Lung microvascular endothelial cell (primary cell): ENCODE measurements around the gene ATP8B1. TPM values are rescaled to one million over a fixed set of nuclear protein-coding genes. Genes with fewer than 3 reads are reported as not detected.
"Not testable (repeated sequence)": the region's sequence is repeated elsewhere in the genome, so short reads cannot be mapped to it uniquely, and the experiment has no call there.

ENCODE experiments used
- DNase-seq, 2 donors: peaks; one replicate each; pipeline versions ENCODE4 v3.0.0 to v3.0.0-alpha.2; 2010; ENCODE audit warnings: low read depth in 2 of 2
- total RNA-seq: library from RNA; depleted of rRNA; stranded (reverse); fragments of >200 nt; gene quantifications from 2 replicates; pipeline ENCODE4 v1.2.1, GENCODE V29; 2014

The ATP8B1 gene
- total RNA-seq, 1 donor from 2014 or later, result 10.5 TPM

- no peak for DNase-seq
Observed at GRCh38 chr18:57730146-57730545, 73.0 kb downstream of the ATP8B1 start.

- peak in 1 of 2 donors; percentile 47 for DNase-seq
Observed at GRCh38 chr18:57728941-57729511, 74.1 kb downstream of the ATP8B1 start.

- DNase-seq, result peak; percentile 14 to 96
Observed at GRCh38 chr18:57727952-57728807, 74.9 kb downstream of the ATP8B1 start.

- DNase-seq, result not testable (repeated sequence)
Observed at GRCh38 chr18:57719211-57719935, 83.7 kb downstream of the ATP8B1 start.

DNA sequence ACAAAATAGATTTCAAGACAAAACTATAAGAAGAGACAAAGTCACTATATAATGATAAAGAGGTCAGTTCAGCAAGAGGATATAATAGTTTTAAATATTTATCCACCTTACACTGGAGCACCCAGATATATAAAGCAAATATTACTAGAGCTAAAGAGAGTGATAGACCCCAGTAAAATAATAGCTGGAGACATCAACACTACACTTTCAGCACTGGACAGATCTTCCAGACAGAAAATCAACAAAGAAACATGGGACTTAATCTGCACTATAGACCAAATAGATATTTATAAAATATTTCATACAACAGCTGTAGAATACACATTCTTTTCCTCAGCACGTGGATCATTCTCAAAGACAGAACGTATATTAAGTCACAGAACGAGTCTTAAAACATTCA, 86.6 kb downstream of the ATP8B1 start:
- no peak for DNase-seq

GRCh38 chr18:57715671-57716070, 87.4 kb downstream of the ATP8B1 start:
- no peak for DNase-seq

DNA sequence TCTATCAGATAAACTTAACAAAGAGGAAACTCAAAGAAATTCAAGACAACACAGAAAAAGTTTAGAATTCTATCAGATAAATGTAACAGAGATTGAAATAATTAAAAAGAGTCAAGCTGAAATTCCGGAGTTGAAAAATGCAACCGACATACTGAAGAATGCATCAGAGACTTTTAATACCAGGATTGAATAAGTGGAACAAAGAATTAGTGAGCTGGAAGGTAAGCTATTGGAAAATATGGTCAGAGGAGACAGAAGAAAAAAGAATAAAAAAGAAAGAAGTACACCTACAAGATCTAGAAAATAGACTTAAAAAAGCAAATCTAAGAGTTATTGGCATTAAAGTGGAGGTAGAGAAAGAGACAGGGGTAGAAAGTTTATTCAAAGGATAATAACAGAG, 88.0 kb downstream of the ATP8B1 start:
- no peak for DNase-seq

DNA sequence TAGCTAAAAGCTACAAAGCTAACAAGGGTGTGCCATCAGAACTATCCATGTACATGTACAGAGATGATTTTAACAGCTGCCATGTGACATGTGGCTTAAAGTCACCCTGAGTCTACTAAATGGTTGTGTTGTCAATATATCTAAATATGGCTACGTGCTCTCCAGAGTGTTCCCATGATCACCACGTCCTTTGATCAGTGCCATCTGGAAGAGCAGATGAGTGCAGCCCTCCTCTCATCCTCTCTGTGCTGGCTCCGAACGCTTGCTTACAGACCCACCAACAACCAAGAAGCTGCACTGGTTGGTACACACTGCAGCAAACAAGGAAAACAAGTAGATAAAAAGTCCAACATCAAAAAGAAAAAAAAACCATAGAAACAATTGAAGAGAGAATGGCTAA, 92.9 kb downstream of the ATP8B1 start:
- no peak for DNase-seq

DNA sequence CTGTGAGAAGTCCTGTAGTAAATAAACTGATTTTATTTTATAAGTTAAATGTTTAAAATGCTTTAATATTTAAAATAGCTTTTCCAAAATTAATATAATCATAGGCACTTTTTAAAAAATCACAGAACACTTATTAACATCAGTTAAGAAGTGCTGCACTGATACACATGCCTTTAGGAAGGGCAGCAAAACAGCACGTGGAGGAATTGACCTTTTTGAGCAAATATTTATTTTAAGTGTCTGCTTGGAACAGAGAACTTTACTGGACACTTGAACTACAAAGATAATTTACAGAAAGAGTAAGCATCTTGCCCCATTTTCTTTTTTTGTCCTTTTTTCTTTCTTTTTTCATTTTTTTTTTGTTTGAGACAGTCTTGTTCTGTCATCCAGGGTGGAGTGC, 93.8 kb downstream of the ATP8B1 start:
- DNase-seq, result no peak

GRCh38 chr18:57708288-57708687, 94.8 kb downstream of the ATP8B1 start:
- DNase-seq, result no peak

- DNase-seq, result no peak
Observed at GRCh38 chr18:57705832-57706595, 97.1 kb downstream of the ATP8B1 start.

DNA sequence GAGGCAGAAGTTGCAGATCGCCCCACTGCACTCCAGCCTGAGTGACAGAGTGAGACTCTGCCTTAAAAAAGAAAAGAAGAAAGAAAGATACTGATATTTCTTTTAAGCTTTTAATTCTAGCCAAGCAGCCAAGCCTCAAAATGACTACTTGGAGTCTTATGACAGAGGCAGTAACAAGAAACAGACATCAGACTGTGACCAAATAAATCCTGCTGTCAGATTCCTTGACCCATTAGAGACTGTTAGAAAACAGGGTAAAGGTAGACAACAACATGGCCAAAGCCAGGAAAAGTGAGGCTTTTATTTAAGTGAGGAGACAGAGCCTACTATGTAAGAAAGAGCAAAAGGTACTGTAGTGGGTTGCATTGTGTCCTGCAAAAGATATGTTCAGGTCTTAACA, 98.1 kb downstream of the ATP8B1 start:
- no peak for DNase-seq

DNA sequence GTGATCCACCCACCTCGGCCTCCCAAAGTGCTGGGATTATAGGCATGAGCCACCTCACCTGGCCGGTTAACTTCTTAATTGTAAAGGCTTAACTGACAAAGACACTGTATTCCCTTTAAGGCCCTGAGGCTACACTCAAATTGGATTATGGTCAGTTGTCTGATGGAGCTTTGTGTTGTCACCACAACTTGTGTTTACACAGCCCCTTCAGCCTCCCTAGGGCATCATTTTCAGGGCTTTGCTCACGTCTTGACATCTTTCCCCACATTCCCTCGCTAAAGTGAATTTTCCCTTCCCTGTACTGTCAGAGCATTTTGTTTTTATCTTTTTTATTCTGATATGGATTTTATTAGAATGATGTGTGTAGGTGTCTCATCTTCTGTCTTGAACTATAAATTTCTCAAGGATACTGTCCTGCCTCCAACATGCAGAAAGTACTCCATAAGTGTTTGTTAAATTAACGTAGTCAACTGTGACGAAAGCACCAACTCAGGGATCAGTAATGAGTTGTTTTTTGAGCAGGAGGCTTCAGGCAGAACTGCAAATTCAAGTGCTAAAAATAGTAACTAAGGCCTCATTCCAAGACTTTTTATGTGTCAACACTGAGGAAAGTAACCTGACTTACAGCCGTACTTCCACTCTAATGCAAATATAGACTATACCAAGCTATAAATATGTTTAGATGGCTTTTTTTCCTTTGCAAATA, 104.4 kb downstream of the ATP8B1 start:
- no peak for DNase-seq

DNA sequence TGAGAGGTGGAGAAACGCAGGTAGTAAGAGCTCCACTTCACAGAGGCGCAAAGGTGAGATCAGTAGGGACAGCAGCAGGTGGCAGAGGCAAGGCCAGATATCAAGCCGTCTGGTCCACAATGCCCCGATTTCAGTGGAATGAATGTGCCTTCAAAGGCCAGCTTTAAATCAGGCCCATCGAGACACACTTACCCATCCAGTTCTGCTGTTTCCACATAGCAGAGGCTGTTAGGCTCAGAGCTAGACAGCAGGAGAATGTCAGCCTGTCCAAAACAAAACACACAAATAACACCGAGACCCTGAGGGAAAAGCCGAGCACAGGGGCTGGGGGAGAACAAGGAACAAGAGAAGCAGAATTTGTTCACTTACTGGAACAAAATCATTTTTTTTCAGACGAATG, 105.7 kb downstream of the ATP8B1 start:
- DNase-seq, result no peak

DNA sequence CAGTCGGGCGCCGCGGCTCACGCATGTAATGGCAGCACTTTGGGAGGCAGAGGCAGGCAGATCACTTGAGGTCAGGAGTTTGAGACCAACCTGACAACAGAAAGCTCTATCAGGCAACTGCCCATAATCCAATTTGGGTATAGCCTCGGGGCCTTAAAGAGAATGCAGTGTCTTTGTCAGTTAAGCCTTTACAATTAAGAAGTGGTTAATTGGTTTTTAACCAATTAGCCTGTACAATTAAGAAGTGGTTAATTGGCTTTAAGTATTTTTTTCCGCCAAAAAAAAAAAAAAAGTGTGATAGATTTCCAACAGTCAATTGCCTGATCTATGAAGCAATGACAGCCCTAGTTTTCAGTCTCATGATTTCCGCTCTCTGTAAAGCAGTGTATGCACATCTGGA, 106.8 kb downstream of the ATP8B1 start:
- DNase-seq, result no peak

GRCh38 chr18:57691363-57691762, 111.8 kb downstream of the ATP8B1 start:
- no peak for DNase-seq

- no peak for DNase-seq
Observed at GRCh38 chr18:57687970-57688369, 115.1 kb downstream of the ATP8B1 start.

- no peak for DNase-seq
Observed at GRCh38 chr18:57683470-57683869, 119.6 kb downstream of the ATP8B1 start.

GRCh38 chr18:57677262-57678211, 125.6 kb downstream of the ATP8B1 start:
- peak; percentile 19 to 55 for DNase-seq

DNA sequence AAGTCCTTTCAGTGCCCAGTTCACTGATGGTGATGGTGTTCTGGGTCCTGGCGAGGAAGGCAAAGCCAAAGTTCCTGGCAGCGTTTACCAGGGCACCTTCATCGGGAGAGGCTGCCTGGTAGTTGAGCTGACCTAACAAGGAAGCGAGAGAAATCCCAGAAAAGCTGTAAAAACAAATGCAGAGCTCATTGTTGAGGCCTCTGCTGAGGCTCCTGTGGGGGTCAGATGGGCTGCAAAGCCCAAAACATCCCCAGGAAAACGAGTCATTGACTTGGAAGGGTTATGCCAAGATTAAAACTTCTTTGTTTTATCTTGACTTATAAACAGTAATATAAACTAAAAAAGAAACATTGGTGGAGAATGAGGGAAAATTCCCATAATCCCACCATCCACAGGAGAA, 128.2 kb downstream of the ATP8B1 start:
- DNase-seq, result peak; percentile 68 to 71
